ENCODE data around the gene CLN6. TPM values are rescaled to one million over a fixed set of nuclear protein-coding genes. Genes with fewer than 3 reads are reported as not detected.
A peak's percentile ranks its signal among the peaks of the same experiment; 100 is the strongest.
"Not testable (repeated sequence)": the region's sequence is repeated elsewhere in the genome, so short reads cannot be mapped to it uniquely, and the experiment has no call there.

The CLN6 gene
- total RNA-seq, 1 donor from 2014 or later = 19.0 TPM

GRCh38 chr15:68203486-68203885 is 26.0 kb downstream of the CLN6 start:
- Mint-ChIP-seq H3K27me3 (ENCODE audit: low read depth, unreplicated experiment) (no peaks in the 10 kb centered on the region), H3K9me3 (ENCODE audit: unreplicated experiment) (no peaks in the 10 kb centered on the region), H3K27ac (ENCODE audit: unreplicated experiment) (peak overlapping the region; percentile 63), H3K36me3 (ENCODE audit: low read depth, unreplicated experiment) (peaks cover 2% of the 10 kb centered on the region), H3K4me3 (ENCODE audit: unreplicated experiment) (no peak overlapping the region), H3K4me1 (ENCODE audit: low read depth, unreplicated experiment) (peaks cover 11% of the 10 kb centered on the region)
- H3K9ac ChIP-seq (ENCODE audit: low read length) = no peak overlapping the region
- peaks cover 5% of the 10 kb centered on the region for H4K20me1 ChIP-seq (ENCODE audit: insufficient read depth, low read length)
- no peaks in the 10 kb centered on the region for H3K4me1 ChIP-seq (ENCODE audit: insufficient read depth, low read length)
- no peaks in the 10 kb centered on the region for H3K27me3 ChIP-seq (ENCODE audit: insufficient read depth, low read length)
- H2AFZ ChIP-seq (ENCODE audit: low read depth, low read length) = no peak overlapping the region
- H3K36me3 ChIP-seq (ENCODE audit: insufficient read depth, low read length) = no peaks in the 10 kb centered on the region
- H3K4me2 ChIP-seq (ENCODE audit: low read length) = no peak overlapping the region
- DNase-seq (ENCODE audit: low read depth) (no peak), FAIRE-seq (no peak)
- no peaks in the 10 kb centered on the region for H3K9me3 ChIP-seq (ENCODE audit: insufficient read depth, low read depth, low read length)
- H3K4me3 ChIP-seq (ENCODE audit: insufficient read depth, low read depth, low read length) = no peak overlapping the region
- H3K79me2 ChIP-seq (ENCODE audit: insufficient read depth, low read length) = no peaks in the 10 kb centered on the region
- TF ChIP-seq CTCF (IDR thresholded peaks at IDR 0.05; ENCODE audit: insufficient read depth, low read depth, low read length) (no peak), EZH2 (IDR thresholded peaks at IDR 0.05; ENCODE audit: insufficient read depth, low read length) (no peak)
- no peak overlapping the region for H3K27ac ChIP-seq (ENCODE audit: low read depth, low read length)

DNA sequence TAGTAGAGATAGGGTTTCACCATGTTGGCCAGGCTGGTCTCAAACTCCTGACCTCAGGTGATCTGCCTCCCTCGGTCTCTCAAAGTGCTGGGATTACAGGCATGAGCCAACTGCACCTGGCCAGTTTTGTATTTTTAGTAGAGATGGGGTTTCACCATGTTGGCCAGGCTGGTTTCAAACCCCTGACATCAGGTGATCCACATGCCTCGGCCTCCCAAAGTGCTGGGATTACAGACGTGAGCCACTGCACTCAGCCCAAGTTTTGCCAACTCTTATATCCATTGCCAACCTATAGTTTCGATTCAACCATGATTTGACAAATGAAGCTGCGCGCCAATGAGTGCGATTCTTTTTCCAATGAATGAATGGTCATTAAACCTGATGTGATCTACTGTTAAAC is 26.5 kb downstream of the CLN6 start:
- H3K27ac Mint-ChIP-seq (ENCODE audit: unreplicated experiment) = peak overlapping the region; percentile 63
- not testable (repeated sequence) for H3K9me3 Mint-ChIP-seq (ENCODE audit: unreplicated experiment); H4K20me1 ChIP-seq (ENCODE audit: insufficient read depth, low read length); H3K36me3 ChIP-seq (ENCODE audit: insufficient read depth, low read length); H3K27me3 Mint-ChIP-seq (ENCODE audit: low read depth, unreplicated experiment); H3K27me3 ChIP-seq (ENCODE audit: insufficient read depth, low read length); H3K4me3 Mint-ChIP-seq (ENCODE audit: unreplicated experiment); H3K9ac ChIP-seq (ENCODE audit: low read length); FAIRE-seq; H3K4me3 ChIP-seq (ENCODE audit: insufficient read depth, low read depth, low read length); H3K36me3 Mint-ChIP-seq (ENCODE audit: low read depth, unreplicated experiment); H3K27ac ChIP-seq (ENCODE audit: low read depth, low read length); H3K4me1 ChIP-seq (ENCODE audit: insufficient read depth, low read length); H3K79me2 ChIP-seq (ENCODE audit: insufficient read depth, low read length); DNase-seq (ENCODE audit: low read depth); H3K9me3 ChIP-seq (ENCODE audit: insufficient read depth, low read depth, low read length); H2AFZ ChIP-seq (ENCODE audit: low read depth, low read length); H3K4me2 ChIP-seq (ENCODE audit: low read length)
- H3K4me1 Mint-ChIP-seq (ENCODE audit: low read depth, unreplicated experiment) = peaks cover 11% of the 10 kb centered on the region

DNA sequence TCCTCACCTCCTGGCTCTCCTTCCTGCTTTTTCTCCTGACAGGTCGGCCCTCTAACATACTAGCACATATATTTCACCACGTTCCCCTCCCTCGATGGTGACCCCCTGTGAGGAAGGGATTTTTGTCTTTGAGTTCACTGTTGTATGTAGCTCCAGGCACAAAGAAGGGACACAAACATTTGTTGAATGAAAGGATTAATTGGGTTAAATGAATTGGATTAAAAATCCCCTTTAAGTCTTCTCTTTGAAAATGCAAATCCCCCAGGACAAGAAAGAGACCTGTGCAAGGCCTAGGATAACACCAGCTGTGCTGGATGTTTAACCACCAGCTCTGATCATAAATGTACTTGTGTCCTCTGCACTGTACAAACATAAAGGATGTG is 27.7 kb downstream of the CLN6 start:
- H3K36me3 Mint-ChIP-seq (ENCODE audit: low read depth, unreplicated experiment) = peaks cover 9% of the 10 kb centered on the region
- no peak for FAIRE-seq
- no peak overlapping the region for H3K4me3 Mint-ChIP-seq (ENCODE audit: unreplicated experiment)

More for the DNA sequence above, 27.7 kb downstream of the CLN6 start:
- no peak for DNase-seq (ENCODE audit: low read depth)
- H3K9me3 Mint-ChIP-seq (ENCODE audit: unreplicated experiment) = no peaks in the 10 kb centered on the region
- no peaks in the 10 kb centered on the region for H3K79me2 ChIP-seq (ENCODE audit: insufficient read depth, low read length)
- no peaks in the 10 kb centered on the region for H3K4me1 ChIP-seq (ENCODE audit: insufficient read depth, low read length)
- no peak overlapping the region for H3K4me2 ChIP-seq (ENCODE audit: low read length)
- H4K20me1 ChIP-seq (ENCODE audit: insufficient read depth, low read length) = peaks cover 5% of the 10 kb centered on the region
- no peak overlapping the region for H3K27ac Mint-ChIP-seq (ENCODE audit: unreplicated experiment)
- peaks cover 11% of the 10 kb centered on the region for H3K4me1 Mint-ChIP-seq (ENCODE audit: low read depth, unreplicated experiment)
- H3K4me3 ChIP-seq (ENCODE audit: insufficient read depth, low read depth, low read length) = no peak overlapping the region
- TF ChIP-seq EZH2 (IDR thresholded peaks at IDR 0.05; ENCODE audit: insufficient read depth, low read length) (no peak), CTCF (IDR thresholded peaks at IDR 0.05; ENCODE audit: insufficient read depth, low read depth, low read length) (no peak)
- H3K9me3 ChIP-seq (ENCODE audit: insufficient read depth, low read depth, low read length) = no peaks in the 10 kb centered on the region
- H3K36me3 ChIP-seq (ENCODE audit: insufficient read depth, low read length) = no peaks in the 10 kb centered on the region
- H3K9ac ChIP-seq (ENCODE audit: low read length) = no peak overlapping the region
- H3K27me3 ChIP-seq (ENCODE audit: insufficient read depth, low read length) = no peaks in the 10 kb centered on the region
- no peaks in the 10 kb centered on the region for H3K27me3 Mint-ChIP-seq (ENCODE audit: low read depth, unreplicated experiment)
- H3K27ac ChIP-seq (ENCODE audit: low read depth, low read length) = no peak overlapping the region
- H2AFZ ChIP-seq (ENCODE audit: low read depth, low read length) = no peak overlapping the region
